HG03045 (cell line): ENCODE measurements around the gene HABP4.

Source experiments
- ATAC-seq: cut with Tn5 transposase; IDR thresholded peaks from one replicate; pipeline ENCODE4 v1.9.1; 2021; ENCODE audit warnings: mild to moderate bottlenecking, moderate library complexity; ENCODE audit not compliant: unreplicated experiment

Gene HABP4

GRCh38 chr9:96430377-96430776, 19.6 kb upstream of the HABP4 start:
- no peak for ATAC-seq

- no peak for ATAC-seq
Measured at GRCh38 chr9:96435345-96435744, 14.6 kb upstream of the HABP4 start.

- no peak for ATAC-seq
Measured at GRCh38 chr9:96436063-96436455, 13.9 kb upstream of the HABP4 start.

DNA sequence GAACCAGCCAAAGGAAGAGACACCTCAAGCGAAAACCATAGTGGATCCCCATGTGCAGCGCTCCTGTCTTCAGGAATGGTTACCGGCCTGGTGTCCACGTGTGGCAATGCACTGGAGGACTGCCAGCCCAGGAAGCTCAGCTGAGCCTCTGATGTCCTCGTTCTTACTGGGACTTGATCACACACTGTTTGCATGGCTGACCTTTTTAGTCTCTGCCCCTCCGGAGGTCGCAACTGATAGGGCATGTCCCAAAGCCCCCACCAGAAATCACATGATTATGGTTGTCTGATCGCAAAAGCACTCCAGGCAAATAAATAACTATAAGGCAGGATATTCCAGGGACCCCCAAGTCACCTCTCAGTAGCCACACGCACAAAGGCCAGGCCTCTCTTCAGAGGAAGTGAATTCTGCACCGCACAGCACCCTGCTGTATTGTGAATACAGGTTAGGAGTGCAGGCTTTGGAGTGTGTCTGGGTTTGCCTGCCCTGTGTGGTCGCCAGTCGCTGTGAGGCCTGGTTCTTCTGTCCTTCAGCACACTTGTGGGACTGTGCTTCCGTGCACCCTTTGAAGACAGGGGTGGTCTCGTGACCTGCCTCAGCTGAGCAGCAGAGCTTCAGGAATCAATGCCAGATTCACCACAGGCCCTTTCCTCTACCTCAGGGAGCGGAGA, 13.4 kb upstream of the HABP4 start:
- ATAC-seq: no peak

GRCh38 chr9:96437454-96437853, 12.5 kb upstream of the HABP4 start:
- ATAC-seq: no peak

DNA sequence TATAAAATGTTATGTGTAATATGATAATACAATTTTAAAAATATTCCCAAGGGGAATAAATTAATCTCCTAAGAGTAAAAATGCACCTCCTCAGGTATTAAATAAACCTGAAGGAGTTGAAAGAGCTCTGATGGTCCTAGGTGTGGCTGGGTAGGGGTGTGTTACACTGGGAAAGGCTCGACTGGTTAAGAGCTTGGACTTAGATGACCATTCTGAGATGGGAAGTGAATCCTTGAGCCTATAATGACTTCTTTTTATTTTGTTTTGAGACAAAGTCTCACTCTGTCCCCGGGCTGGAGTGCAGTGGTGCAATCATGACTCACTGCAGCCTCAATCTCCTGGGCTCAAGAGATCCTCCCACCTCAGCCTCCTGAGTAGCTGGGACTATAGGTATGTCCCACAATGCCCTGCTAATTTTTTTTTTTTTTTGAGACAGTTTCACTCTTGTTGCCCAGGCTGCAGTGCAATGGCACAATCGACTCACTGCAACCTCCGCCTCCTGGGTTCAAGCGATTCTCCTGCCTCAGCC, 9.2 kb upstream of the HABP4 start:
- no peak for ATAC-seq

DNA sequence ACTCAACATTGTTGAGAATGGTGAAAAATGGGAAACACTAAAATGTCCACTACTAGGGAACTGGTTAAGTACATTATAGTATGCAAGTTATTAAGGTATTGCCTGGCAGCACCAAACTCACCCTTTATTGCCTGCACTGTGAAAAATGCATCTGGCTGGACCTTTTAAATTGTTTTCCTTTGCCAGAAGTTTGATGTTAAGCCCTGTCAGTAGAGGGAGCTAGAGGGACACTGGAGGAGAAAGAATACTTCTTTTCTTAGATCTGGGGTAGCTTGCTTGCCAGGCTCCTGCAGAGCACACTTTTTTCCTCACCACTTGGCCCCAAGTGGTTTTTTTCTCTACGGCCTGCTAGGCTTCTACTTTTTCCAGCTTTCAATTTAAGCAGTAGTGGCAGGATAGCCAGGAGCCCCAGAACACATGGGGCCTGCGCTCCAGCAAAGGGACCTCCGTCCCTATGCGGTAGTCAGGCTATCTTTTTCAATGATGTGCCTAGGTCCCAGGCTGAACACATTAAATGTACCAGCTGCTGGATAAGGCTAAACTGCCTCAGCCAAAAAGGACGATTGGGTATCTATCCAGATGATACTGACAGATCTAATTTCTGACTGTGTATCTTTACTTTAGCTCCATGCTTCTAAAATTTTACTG, 8.0 kb upstream of the HABP4 start:
- ATAC-seq: no peak

DNA sequence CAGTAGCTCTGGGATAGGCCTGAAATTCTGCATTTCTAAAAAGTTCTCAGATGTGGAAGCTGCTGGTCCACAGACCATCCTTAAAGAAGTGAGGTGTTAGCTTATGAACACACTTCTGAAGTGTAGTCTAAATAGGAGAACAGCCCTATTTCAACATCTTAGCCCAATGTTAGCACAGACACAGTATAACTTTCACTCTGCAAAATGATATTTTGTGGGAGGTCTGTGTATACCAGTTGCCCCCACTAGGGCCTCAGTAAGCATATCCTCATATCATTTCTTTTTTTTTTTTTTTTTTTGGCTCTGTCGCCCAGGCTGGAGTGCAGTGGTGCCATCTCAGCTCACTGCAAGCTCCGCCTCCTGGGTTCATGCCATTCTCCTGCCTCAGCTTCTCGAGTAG, 7.5 kb upstream of the HABP4 start:
- ATAC-seq: no peak

- ATAC-seq: no peak
Measured at GRCh38 chr9:96447406-96447805, 2.6 kb upstream of the HABP4 start.

DNA sequence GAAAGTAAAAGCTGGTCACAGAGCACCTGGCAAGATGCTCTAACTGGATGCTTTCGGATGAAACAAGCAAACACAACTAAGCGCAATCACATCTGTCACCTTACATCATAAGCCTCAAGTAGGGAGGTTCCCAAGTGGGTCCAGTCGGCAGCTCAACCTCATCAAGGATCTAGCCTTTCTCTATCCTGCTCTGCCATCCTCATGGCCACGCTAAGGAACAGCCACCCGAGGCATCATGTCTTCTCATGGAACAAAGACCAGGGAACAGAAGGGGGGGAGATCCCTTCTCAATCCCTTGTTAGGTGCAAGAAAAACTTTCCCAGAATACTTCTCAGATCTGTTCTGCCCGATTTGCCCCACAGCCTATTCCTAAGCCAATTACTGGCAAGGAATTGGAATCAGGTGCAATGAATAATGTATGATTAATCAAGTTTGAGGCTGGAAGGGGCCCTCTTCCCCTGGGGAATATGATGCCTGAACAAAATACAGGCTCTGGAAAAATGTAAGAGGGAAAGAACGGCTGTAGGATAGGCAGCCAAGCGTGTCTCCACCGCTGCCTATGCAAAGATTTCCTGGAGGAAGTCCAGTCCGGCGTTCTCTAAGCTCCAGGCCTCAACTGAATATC, 1.3 kb upstream of the HABP4 start:
- ATAC-seq: no peak

DNA sequence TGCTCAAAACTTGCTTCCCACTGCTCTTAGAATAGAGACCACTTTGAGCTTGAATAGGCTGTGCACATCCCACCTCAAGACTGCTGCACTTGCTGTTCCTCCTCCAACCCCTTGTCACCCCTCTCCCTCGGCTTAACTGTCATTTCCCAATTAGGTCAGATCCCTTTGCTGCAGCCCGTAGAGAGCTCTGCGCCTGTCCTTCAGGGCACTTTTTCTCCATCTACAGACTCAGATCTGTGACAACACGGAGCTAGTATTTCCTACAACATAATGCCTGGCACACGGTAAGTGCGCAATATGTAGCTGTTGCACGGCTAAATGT, 485 bp upstream of the HABP4 start:
- ATAC-seq: peak; percentile 5

DNA sequence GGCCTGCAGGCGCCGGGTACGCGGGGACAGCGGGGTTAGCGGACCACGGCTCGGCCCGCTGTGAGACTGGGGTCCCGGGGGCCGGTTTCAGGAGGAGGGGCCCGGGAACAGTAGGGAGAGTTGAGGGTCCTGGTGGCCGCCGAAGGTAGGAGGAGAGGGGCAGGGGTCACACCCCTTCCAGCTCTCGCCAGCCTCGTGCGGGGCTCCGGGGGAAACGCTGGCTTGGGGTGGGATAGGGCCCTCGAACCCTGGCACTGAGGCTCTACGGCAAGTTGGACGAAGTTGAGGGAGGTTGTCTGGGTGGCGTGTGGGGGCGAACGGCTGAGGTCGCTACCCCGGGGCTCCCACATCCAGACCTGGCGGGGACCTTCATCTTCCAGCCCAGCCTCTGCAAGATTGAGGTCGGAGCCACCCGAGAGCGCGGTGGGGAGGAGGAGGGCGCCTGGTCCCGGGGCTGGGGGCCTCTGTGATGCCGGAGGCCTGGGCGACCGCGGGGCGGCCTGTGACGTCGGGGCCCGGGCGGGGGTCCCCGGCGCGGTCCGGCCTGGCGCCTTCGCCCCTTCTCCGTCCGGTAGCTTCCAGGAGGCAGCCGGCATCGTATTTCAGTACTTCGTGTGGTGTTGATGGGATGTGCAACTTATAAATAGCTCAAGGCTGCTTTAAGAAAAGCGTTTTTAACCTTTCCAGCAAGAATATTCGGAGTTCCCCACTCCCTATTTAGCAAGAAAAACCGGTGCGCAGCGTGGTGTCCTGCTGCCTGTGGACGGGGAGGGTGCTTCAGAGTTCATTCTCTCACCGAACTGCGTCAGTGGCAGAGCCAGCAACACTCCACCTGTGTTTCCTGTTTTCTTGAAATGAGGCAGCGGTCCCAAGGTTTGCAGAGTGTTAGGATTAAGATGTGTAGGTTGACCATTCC, 902 bp downstream of the HABP4 start:
- peak; percentile 8 for ATAC-seq

GRCh38 chr9:96453625-96454024, 3.7 kb downstream of the HABP4 start:
- ATAC-seq: no peak

GRCh38 chr9:96457266-96457665, 7.3 kb downstream of the HABP4 start:
- no peak for ATAC-seq

DNA sequence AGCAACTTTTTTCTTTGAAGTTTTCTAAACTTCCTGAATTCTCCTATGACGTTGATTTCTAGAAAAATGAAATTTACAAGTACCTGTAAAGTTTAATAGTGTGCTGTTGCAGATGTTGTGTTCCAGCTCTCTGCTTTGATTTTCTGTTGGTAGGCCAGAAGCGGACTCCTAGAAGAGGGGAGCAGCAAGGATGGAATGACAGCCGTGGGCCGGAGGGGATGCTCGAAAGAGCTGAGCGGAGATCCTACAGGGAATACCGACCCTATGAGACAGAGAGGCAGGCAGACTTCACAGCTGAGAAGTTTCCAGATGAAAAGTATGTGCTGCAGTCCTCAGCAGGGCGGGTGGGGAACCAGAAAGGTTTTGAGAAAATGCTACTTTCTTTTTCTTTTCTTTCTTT, 8.3 kb downstream of the HABP4 start:
- no peak for ATAC-seq

DNA sequence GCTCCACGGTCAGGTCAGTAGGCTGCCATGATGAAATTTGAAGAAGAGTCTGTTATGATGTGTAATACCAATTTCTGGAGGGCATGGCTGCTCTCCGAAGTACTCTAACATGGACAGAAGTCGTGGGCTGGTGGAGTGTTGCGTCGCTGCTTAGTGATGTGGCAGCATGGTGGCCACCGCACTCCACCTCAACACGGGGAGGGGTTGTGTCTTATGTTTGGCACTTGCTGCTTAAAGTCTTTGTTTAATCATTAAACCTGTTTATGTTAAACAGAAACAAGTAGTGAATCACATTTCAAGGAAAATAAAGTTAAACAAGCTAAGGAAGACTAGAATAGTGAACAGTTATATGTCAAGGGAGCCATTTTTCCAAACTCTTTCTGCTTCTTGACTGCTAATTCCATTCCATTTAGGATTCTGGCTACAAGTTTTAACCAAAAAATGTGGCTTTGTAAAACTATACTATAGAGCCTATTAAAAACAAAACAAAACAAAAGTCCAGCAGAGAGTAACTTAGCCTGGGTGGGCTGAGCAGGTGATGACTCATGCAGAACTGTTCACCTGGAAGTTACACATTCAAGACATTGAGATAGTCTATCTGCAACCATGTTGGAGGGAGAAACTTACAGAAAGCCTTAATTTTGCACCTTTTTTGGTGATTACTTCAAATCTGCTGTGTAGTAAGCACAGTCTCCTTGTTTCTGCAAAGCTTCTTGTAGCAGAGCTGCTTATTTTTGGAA, 9.5 kb downstream of the HABP4 start:
- ATAC-seq: no peak

GRCh38 chr9:96460470-96460869, 10.5 kb downstream of the HABP4 start:
- ATAC-seq: no peak

DNA sequence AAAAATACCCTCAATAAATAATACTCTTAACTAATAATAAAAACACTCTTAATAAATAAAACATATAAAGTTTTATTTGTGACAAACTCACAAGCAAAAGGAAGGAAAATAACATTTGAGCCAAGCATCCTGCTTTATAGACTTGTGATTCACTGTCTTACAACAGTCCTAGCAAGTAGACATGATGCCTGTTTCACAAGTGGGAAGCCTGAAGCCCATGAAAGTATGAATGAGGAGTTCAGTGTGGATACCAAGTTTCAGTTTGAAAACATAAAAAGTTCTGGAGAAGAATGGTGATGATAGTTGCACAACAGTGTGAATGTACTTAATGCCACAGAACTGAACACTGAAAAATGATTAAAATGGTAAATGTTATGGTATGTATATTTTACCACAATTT, 10.9 kb downstream of the HABP4 start:
- ATAC-seq: no peak

GRCh38 chr9:96461336-96461735, 11.4 kb downstream of the HABP4 start:
- no peak for ATAC-seq

DNA sequence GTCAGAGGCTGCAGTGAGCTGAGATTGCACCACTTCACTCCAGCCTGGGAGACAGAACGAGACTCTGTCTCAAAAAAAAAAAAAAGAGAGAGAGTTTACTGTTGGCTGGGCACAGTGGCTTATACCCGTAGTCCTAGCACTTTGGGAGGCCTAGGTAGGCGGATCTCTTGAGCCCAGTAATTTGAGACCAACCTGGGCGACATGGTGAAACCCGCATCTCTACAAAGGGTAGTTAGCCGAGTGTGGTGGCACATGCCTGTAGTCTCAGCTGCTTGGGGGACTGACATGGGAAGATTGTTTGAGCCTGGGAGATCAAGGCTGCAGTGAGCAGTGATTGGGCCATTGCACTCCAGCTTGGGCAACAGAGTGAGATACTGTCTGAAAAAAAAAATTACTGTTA, 12.6 kb downstream of the HABP4 start:
- no peak for ATAC-seq

GRCh38 chr9:96464426-96464825, 14.5 kb downstream of the HABP4 start:
- ATAC-seq: no peak
